A549 (cell line): ENCODE measurements around the gene DLGAP1. TPM values are rescaled to one million over a fixed set of nuclear protein-coding genes. Genes with fewer than 3 reads are reported as not detected.

Experiments used
- ATAC-seq, 2 experiments: fragments of 200-7000 bp in 1 of 2; fragments of >200 bp in 1 of 2; cut with Nextera tagmentation in 1 of 2; cut with Tn5 transposase in 1 of 2; 3 replicates each; pipeline versions ENCODE4 v1.8.0 to v1.9.1; 2018 to 2020; ENCODE audit warnings: mild to moderate bottlenecking in 1 of 2, moderate library complexity in 1 of 2
- CTCF ChIA-PET: fragments of 300-600 bp; sonication (Branson Sonifier 250); formaldehyde crosslinking; extraction: SDS; loops from one replicate; lab custom pipeline; 2021; ENCODE audit warnings: antibody characterized with exemption, inconsistent platforms; lab: Yijun Ruan, JAX
- POLR2A ChIA-PET: fragments of 350-600 bp; formaldehyde crosslinking; extraction: SDS; loops from one replicate; lab custom pipeline; 2021; ENCODE audit warnings: antibody characterized with exemption, inconsistent platforms; lab: Yijun Ruan, JAX
- DNase-seq, 2 experiments: peaks; one replicate each; pipeline versions ENCODE4 v3.0.0 to v3.0.0-alpha.2; 2011 to 2016; ENCODE audit warnings: low read depth in 1 of 2, low spot score in 1 of 2
- FAIRE-seq: peaks from 2 replicates; lab custom pipeline; 2011; peaks lifted over from hg19 to GRCh38; lab: Jason Lieb, UNC
- H3K27ac ChIP-seq, 2 experiments: fragments of >200 bp; sonication (Bioruptor Twin); formaldehyde crosslinking; 3 replicates each; pipeline ENCODE4 v1.5.1; 2016 to 2017
- H3K4me1 ChIP-seq: fragments of >200 bp; sonication (Bioruptor Twin); formaldehyde crosslinking; 3 replicates; pipeline ENCODE4 v1.6.1; 2016
- H3K4me2 ChIP-seq: fragments of >200 bp; sonication (Bioruptor Twin); formaldehyde crosslinking; 3 replicates; pipeline ENCODE4 v1.6.1; 2016
- H3K4me3 ChIP-seq: fragments of >200 bp; sonication (Bioruptor Twin); formaldehyde crosslinking; 3 replicates; pipeline ENCODE4 v1.5.1; 2016
- H3K9me3 ChIP-seq: fragments of >200 bp; sonication (Bioruptor Twin); formaldehyde crosslinking; 3 replicates; pipeline ENCODE4 v1.6.1; 2016
- CEBPB ChIP-seq, 2 experiments: fragments of >200 bp in 1 of 2; sonication (Bioruptor Twin) in 1 of 2; formaldehyde crosslinking in 1 of 2; IDR thresholded peaks; 2 replicates each; pipeline ENCODE4 v1.6.1; 2012 to 2016
- EHF ChIP-seq: fragments of 250-450 bp; sonication (Bioruptor Pico); IDR thresholded peaks from 2 replicates; pipeline ENCODE4 v1.5.0; 2020; ENCODE audit warnings: mild to moderate bottlenecking
- FOXS1 ChIP-seq: fragments of 250-450 bp; sonication (Bioruptor Pico); IDR thresholded peaks from 2 replicates; pipeline ENCODE4 v1.5.0; 2020; ENCODE audit warnings: mild to moderate bottlenecking, moderate library complexity
- HDAC2 ChIP-seq: fragments of 200-600 bp; sonication (generic); IDR thresholded peaks from 2 replicates; pipeline ENCODE4 v1.6.1; 2016
- HEYL ChIP-seq: fragments of 250-450 bp; sonication (Bioruptor Pico); IDR thresholded peaks from 2 replicates; pipeline ENCODE4 v1.8.0; 2021; ENCODE audit warnings: mild to moderate bottlenecking, moderate library complexity
- HOXA7 ChIP-seq: fragments of 250-450 bp; sonication (Bioruptor Pico); IDR thresholded peaks from 2 replicates; pipeline ENCODE4 v1.5.0; 2020; ENCODE audit warnings: mild to moderate bottlenecking, moderate library complexity
- KDM1A ChIP-seq: fragments of 200-600 bp; sonication (generic); IDR thresholded peaks from 2 replicates; pipeline ENCODE4 v1.6.1; 2016; ENCODE audit warnings: low read depth, mild to moderate bottlenecking
- KDM5A ChIP-seq: fragments of 200-600 bp; sonication (generic); IDR thresholded peaks from 2 replicates; pipeline ENCODE4 v1.6.1; 2016; ENCODE audit warnings: antibody characterized with exemption, mild to moderate bottlenecking
- MAFK ChIP-seq: fragments of 450-650 bp; IDR thresholded peaks from 2 replicates; pipeline ENCODE4 v1.6.1; 2014; ENCODE audit not compliant: partially characterized antibody
- POLR2A ChIP-seq: IDR thresholded peaks from 2 replicates; pipeline ENCODE4 v1.6.1; 2012; ENCODE audit warnings: mild to moderate bottlenecking, low read length
- RCOR1 ChIP-seq: fragments of 150-350 bp; IDR thresholded peaks from 2 replicates; pipeline ENCODE4 v1.6.1; 2014; ENCODE audit warnings: antibody characterized with exemption, low read length, low read depth
- RNF2 ChIP-seq: fragments of 200-600 bp; sonication (generic); IDR thresholded peaks from 2 replicates; pipeline ENCODE4 v1.6.1; 2016; ENCODE audit warnings: low read depth, mild to moderate bottlenecking, antibody characterized with exemption, moderate library complexity, borderline replicate concordance
- TFCP2L1 ChIP-seq: fragments of 250-450 bp; sonication (Bioruptor Pico); IDR thresholded peaks from 2 replicates; pipeline ENCODE4 v1.5.0; 2021; ENCODE audit warnings: mild to moderate bottlenecking
- TP53 ChIP-seq: fragments of 250-450 bp; sonication (Bioruptor Pico); IDR thresholded peaks from 2 replicates; pipeline ENCODE4 v1.5.0; 2021; ENCODE audit warnings: mild to moderate bottlenecking, moderate library complexity
- ZNF302 ChIP-seq: fragments of 250-450 bp; sonication (Bioruptor Pico); IDR thresholded peaks from 2 replicates; pipeline ENCODE4 v1.9.0; 2021; ENCODE audit warnings: inconsistent platforms, mild to moderate bottlenecking, moderate library complexity
- ZSCAN20 ChIP-seq: fragments of 250-450 bp; sonication (Bioruptor Pico); IDR thresholded peaks from 2 replicates; pipeline ENCODE4 v1.8.0; 2022; ENCODE audit warnings: mild to moderate bottlenecking, moderate library complexity
- WGBS: methylation state at CpG from one replicate; pipeline ENCODE4 v1.1.6; 2017; ENCODE audit errors: missing lambda C conversion rate; 5-methylcytosine and 5-hydroxymethylcytosine counted together
- polyA plus RNA-seq, 4 experiments: library from polyadenylated mRNA; depleted of rRNA in 3 of 4; stranded (reverse); fragments of >200 nt; fragmentation: RNase III in 1 of 4; extraction: RNeasy Plus Mini Kit Qiagen cat#74134 plus additional on column Dnase treatment in 1 of 4; gene quantifications; 2 replicates in 3 of 4; 3 replicates in 1 of 4; pipeline ENCODE4 v1.2.3, GENCODE V29; 2011 to 2017
- TF ChIP-seq, protein P1 (sequence below): fragments of 450-650 bp; IDR thresholded peaks from 2 replicates; pipeline ENCODE4 v1.6.1; 2014; ENCODE audit warnings: antibody characterized with exemption
- TF ChIP-seq, protein P2 (sequence below): fragments of >200 bp; sonication (Bioruptor Twin); formaldehyde crosslinking; IDR thresholded peaks from 3 replicates; pipeline ENCODE4 v1.6.1; 2016

DLGAP1 gene
- polyA plus RNA-seq, 2 of the 4 experiments (the other 2 are of a cell fraction), result 0.04 to 0.12 TPM

DNA sequence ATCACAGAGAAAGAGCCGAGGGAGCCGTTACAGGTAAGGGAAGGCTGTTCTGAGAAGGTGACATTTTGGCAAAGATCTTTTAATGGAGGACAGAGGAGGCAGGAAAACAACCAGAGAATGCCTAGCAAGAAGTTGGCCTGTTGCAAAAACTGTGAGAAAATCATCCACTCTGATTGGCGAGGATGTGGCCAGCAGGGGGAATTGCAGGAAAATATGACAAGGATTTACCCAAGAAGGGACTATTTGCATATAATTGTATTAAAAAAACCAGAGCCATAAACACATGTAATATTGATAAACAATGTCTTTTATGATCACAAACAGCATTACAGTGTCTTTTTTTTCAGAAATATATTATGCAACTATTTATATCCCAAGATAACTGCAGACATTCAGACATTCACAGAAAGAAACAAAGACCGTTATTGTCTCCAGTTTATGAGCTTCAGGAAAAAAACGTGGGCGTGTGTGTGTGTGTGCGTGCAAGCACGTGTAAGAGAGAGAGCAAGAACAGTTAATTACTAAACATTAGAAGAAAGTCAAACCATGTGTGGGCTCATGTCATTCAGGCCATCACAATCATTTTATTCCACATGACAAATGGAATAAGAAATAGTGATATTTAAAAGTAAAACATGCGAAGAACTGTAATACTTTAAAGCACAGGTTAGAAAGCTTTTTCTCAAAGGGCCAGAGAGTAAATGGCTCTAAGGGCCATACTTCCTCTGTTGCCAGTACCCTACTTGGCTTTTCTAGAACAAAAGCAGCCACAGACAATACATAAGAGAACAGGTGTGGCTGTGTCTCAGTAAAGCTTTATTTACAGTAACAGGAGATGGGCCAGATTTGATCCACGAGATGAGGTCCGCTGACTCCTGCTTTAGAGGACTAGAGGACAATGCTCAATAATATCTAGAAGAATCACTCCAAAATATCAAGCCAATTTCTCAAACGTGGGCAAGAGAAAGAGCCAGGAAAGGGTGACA, 324.1 kb downstream of the DLGAP1 start:
- ChIA-PET POLR2A (no interaction called here), CTCF (interaction anchor here (1.2 kb wide), 1 partner anchor 25 kb away, joined by 5 read pairs; no protein-coding TSS in a partner anchor)
- FAIRE-seq (no peak), ATAC-seq (no peak; a peak in 1 of 6 replicates), DNase-seq (no peak)
- WGBS, result 9% methylated on average over 12 of the region's 12 CpGs
- Histone ChIP-seq H3K4me1 (no peaks in the 10 kb centered on the region), H3K4me2 (no peak overlapping the region), H3K27ac (no peak overlapping the region), H3K9me3 (no peaks in the 10 kb centered on the region), H3K4me3 (no peak overlapping the region)
- TF ChIP-seq HEYL (CRISPR knock-in tag), result no peak
- TF ChIP-seq RNF2, result no peak
- no peak for TF ChIP-seq KDM5A
- TF ChIP-seq POLR2A, result no peak
- no peak for TF ChIP-seq TFCP2L1 (CRISPR knock-in tag)

DNA sequence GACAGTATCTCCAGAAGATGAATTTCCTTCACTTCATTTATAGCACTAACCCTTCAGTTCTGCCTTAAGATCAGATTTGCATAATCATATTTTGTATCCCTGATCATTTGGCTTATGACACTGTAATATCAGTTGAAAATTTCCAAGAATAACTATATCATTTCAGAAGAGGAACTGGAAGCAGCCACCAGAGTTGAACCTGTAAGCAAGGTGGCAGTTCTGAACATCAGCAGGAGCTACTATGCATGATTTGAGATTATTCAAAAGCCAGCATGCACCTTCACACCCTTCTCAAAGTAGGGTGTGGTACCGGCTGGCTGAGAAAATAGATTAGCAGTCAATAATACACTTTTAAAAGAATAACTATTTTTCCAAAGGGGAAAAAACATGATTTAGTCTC, 328.2 kb downstream of the DLGAP1 start:
- Histone ChIP-seq H3K4me3 (no peak overlapping the region), H3K27ac (no peak overlapping the region), H3K4me2 (no peak overlapping the region), H3K9me3 (no peaks in the 10 kb centered on the region), H3K4me1 (no peaks in the 10 kb centered on the region)
- no peak for ATAC-seq
- CTCF ChIA-PET, result no interaction called here
- FAIRE-seq, result no peak
- 92% methylated on average over 1 of the region's 1 CpG for WGBS
- no peak for DNase-seq
- POLR2A ChIA-PET, result no interaction called here
- no peak for TF ChIP-seq KDM1A
- no peak for TF ChIP-seq FOXS1 (CRISPR knock-in tag)

DNA sequence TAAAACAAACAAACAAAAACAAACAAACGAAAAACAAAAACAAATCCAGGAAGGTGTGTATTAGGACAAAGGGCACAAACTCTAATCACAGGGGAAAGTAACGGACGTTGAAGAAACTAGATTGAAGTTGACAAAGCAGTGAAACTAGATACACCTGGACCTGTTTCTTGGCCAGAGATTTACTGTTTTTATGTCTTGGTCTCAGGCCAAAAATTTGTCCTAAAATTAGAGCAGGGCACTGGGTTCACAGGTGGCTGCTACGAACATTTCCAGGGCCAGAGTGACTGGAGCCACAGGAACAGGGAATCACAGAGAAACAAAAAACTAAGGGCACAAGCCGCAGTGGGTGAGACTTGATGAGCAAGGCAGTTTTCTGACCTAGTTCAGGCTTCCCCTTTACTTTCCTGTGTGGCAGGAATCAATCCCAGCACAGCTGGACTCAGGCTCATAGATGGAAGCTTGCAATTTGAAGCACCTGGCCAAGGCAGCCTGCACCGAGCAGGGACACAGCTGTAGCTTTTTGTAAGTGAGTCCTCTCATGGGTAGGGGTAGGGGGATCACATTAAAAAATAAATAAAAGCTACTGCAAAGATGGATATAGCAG, 329.4 kb downstream of the DLGAP1 start:
- ATAC-seq, result no peak
- H3K4me1 ChIP-seq, result no peaks in the 10 kb centered on the region
- POLR2A ChIA-PET, result no interaction called here
- TF ChIP-seq, protein P1, sequence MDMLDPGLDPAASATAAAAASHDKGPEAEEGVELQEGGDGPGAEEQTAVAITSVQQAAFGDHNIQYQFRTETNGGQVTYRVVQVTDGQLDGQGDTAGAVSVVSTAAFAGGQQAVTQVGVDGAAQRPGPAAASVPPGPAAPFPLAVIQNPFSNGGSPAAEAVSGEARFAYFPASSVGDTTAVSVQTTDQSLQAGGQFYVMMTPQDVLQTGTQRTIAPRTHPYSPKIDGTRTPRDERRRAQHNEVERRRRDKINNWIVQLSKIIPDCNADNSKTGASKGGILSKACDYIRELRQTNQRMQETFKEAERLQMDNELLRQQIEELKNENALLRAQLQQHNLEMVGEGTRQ, result no peak
- TF ChIP-seq CEBPB (IDR thresholded peaks at IDR 0.05) (no peak), EHF (CRISPR knock-in tag) (no peak), MAFK (no peak), RCOR1 (no peak), KDM5A (no peak), ZNF302 (CRISPR knock-in tag) (no peak), TP53 (no peak), HEYL (CRISPR knock-in tag) (no peak), ZSCAN20 (CRISPR knock-in tag) (no peak), HOXA7 (CRISPR knock-in tag) (no peak), HDAC2 (no peak)
- TF ChIP-seq, protein P2, sequence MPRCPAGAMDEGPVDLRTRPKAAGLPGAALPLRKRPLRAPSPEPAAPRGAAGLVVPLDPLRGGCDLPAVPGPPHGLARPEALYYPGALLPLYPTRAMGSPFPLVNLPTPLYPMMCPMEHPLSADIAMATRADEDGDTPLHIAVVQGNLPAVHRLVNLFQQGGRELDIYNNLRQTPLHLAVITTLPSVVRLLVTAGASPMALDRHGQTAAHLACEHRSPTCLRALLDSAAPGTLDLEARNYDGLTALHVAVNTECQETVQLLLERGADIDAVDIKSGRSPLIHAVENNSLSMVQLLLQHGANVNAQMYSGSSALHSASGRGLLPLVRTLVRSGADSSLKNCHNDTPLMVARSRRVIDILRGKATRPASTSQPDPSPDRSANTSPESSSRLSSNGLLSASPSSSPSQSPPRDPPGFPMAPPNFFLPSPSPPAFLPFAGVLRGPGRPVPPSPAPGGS, result no peak
- TF ChIP-seq, all 56 proteins: peak for 0
- WGBS, result 29% methylated on average over 6 of the region's 6 CpGs
- H3K4me3 ChIP-seq, result no peak overlapping the region
- no peak for DNase-seq
- H3K4me2 ChIP-seq, result no peak overlapping the region
- no peak for FAIRE-seq
- no peaks in the 10 kb centered on the region for H3K9me3 ChIP-seq
- CTCF ChIA-PET, result interaction anchor here (1.1 kb wide), 1 partner anchor 19 kb away, joined by 5 read pairs; no protein-coding TSS in a partner anchor
- no peak overlapping the region for H3K27ac ChIP-seq
